AG10803 (cell line): Measurements from ENCODE around the gene SELENOO.

Source experiments
- DNase-seq: peaks from one replicate; pipeline ENCODE4 v3.0.0; 2010; ENCODE audit warnings: low read depth
- H3K4me3 ChIP-seq: 2 replicates; pipeline ENCODE4 v1.5.1; 2011; ENCODE audit warnings: mild to moderate bottlenecking, low read length, control low read depth
- CTCF ChIP-seq: conservative IDR thresholded peaks from 2 replicates; pipeline ENCODE4 v1.5.1; 2011; ENCODE audit warnings: mild to moderate bottlenecking, low read length, control low read depth, inconsistent platforms

Gene SELENOO

GRCh38 chr22:50194037-50194805, 6.6 kb upstream of the SELENOO start:
- no peak for TF ChIP-seq CTCF
- DNase-seq = no peak
- no peak overlapping the region for H3K4me3 ChIP-seq

GRCh38 chr22:50196256-50196655, 4.6 kb upstream of the SELENOO start:
- no peak for TF ChIP-seq CTCF
- H3K4me3 ChIP-seq = no peak overlapping the region
- DNase-seq = no peak

- DNase-seq = no peak
- TF ChIP-seq CTCF = no peak
- H3K4me3 ChIP-seq = no peak overlapping the region
Measured at GRCh38 chr22:50197000-50197800, 3.6 kb upstream of the SELENOO start.

- no peak overlapping the region for H3K4me3 ChIP-seq
- no peak for TF ChIP-seq CTCF
- DNase-seq = no peak
Measured at GRCh38 chr22:50197856-50198623, 2.8 kb upstream of the SELENOO start.

- no peak overlapping the region for H3K4me3 ChIP-seq
- no peak for TF ChIP-seq CTCF
- no peak for DNase-seq
Measured at GRCh38 chr22:50198624-50199017, 2.2 kb upstream of the SELENOO start.

GRCh38 chr22:50199251-50199721, 1.5 kb upstream of the SELENOO start:
- no peak for DNase-seq
- no peak for TF ChIP-seq CTCF
- no peak overlapping the region for H3K4me3 ChIP-seq
